Caco-2 (cell line): Measurements from ENCODE around the gene FGR. TPM values are rescaled to one million over a fixed set of nuclear protein-coding genes. Genes with fewer than 3 reads are reported as not detected.

Experiments used
- BruUV-seq: library from RNA; stranded (reverse); fragments of 400-500 nt; replicated peaks from 2 replicates; lab custom pipeline; 2021; lab: Mats Ljungman, UMichigan
- CTCF ChIA-PET: fragments of 300-600 bp; sonication (Branson Sonifier 250); formaldehyde crosslinking; loops from one replicate; lab custom pipeline; 2022; ENCODE audit warnings: antibody characterized with exemption; lab: Charles Lee
- POLR2A ChIA-PET: fragments of 300-600 bp; sonication (Branson Sonifier 250); formaldehyde crosslinking; loops from one replicate; lab custom pipeline; 2022; ENCODE audit warnings: antibody characterized with exemption; lab: Charles Lee
- DNase-seq, 2 experiments: peaks; one replicate each; pipeline versions ENCODE4 v3.0.0 to v3.0.0-alpha.2; 2020 to 2022
- H3K27me3 ChIP-seq: replicated peaks from 2 replicates; pipeline ENCODE4 v1.6.0; 2011; ENCODE audit warnings: low read length; ENCODE audit not compliant: control insufficient read depth, insufficient read depth
- H3K36me3 ChIP-seq: 2 replicates; pipeline ENCODE4 v1.5.1; 2011; ENCODE audit warnings: low read length; ENCODE audit not compliant: control insufficient read depth, insufficient read depth
- H3K4me1 ChIP-seq: fragments of 250-450 bp; sonication (Bioruptor Pico); 2 replicates; pipeline ENCODE4 v1.5.1; 2020; ENCODE audit warnings: mild to moderate bottlenecking
- H3K4me3 ChIP-seq: 2 replicates; pipeline ENCODE4 v1.5.1; 2011; ENCODE audit warnings: low read depth, mild to moderate bottlenecking, control low read depth, low read length
- H3K9me3 ChIP-seq: fragments of 250-450 bp; sonication (Bioruptor Pico); 2 replicates; pipeline ENCODE4 v1.5.1; 2020; ENCODE audit warnings: mild to moderate bottlenecking, moderate library complexity
- H3K27ac Mint-ChIP-seq: one replicate; pipeline ENCODE4 v1.8.0; 2022; ENCODE audit warnings: mixed read lengths; ENCODE audit not compliant: unreplicated experiment
- H3K27me3 Mint-ChIP-seq: one replicate; pipeline ENCODE4 v1.8.0; 2022; ENCODE audit warnings: mixed read lengths; ENCODE audit not compliant: insufficient read depth, unreplicated experiment
- H3K36me3 Mint-ChIP-seq: one replicate; pipeline ENCODE4 v1.8.0; 2022; ENCODE audit warnings: mild to moderate bottlenecking, mixed read lengths; ENCODE audit not compliant: insufficient read depth, unreplicated experiment
- H3K4me1 Mint-ChIP-seq: one replicate; pipeline ENCODE4 v1.8.0; 2022; ENCODE audit warnings: low read depth, mixed read lengths; ENCODE audit not compliant: unreplicated experiment
- H3K4me3 Mint-ChIP-seq: one replicate; pipeline ENCODE4 v1.8.0; 2022; ENCODE audit warnings: mild to moderate bottlenecking, moderate library complexity, mixed read lengths; ENCODE audit not compliant: unreplicated experiment
- H3K9me3 Mint-ChIP-seq: one replicate; pipeline ENCODE4 v1.8.0; 2022; ENCODE audit warnings: mixed read lengths; ENCODE audit not compliant: unreplicated experiment
- CTCF ChIP-seq, 2 experiments: fragments of 200-600 bp in 1 of 2; IDR thresholded peaks; 1 replicate in 1 of 2; 2 replicates in 1 of 2; pipeline versions ENCODE4 v1.5.1 to v1.8.0; 2011 to 2022; ENCODE audit warnings: antibody characterized with exemption in 1 of 2, control low read depth in 1 of 2, inconsistent platforms in 1 of 2, low read depth in 1 of 2, low read length in 1 of 2, mild to moderate bottlenecking in 1 of 2, moderate library complexity in 1 of 2; ENCODE audit not compliant: insufficient read depth in 1 of 2, severe bottlenecking in 1 of 2, unreplicated experiment in 1 of 2
- intact Hi-C: fragments of 100-400 bp; cut with micrococcal nuclease; formaldehyde crosslinking; loops from one replicate; pipeline ENCODE4 v1.10.0; 2022; ENCODE audit not compliant: unreplicated experiment
- total RNA-seq: library from RNA; stranded (reverse); gene quantifications from 2 replicates; pipeline ENCODE4 v1.2.3, GENCODE V29; 2022

Gene FGR
- total RNA-seq, 1 experiment from 2014 or later: not detected

DNA sequence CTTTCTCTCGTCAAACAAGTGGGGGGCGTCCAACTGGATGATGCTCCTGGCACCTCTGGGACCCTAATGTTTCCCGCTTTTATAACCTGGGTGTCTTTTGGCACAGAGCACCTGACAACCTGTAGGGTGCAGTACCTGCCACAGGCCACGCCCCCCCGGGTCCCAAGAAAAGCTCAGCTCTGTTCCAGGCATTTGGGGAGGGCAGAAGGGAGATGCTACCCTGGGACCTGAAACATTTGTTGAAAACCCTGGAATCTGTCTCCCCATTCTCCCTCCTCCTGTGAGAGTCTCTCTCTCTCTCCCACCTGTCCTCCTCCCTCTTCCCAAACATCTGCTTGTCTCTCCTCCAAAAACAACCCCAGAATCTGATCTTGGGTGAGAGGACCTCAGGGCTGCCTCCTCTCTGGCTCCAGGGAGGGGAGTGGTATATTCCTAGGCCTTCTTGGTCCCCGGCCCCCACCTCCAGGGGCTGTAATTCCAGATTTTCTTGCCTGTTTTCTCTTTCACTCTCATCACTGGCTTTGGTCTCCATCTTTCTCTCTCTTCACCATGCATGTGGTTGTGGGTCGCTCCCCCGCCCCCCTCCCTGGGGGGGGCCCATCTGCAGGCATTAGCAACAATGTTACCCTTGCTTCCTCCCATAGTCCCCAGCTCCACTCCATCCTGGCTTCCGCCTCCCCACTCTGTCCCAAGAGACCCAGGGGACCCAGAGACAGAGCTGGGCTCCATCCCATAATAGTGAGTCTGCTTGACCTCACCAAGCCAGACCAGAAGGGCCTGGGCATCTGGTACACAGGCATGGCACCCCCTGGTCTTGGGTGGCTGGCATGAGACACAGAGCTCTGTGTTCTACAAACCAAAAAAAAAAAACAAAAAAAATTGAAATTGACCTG is 35.1 kb downstream of the FGR start:
- no peaks in the 10 kb centered on the region for H3K27me3 ChIP-seq
- no peaks in the 10 kb centered on the region for H3K4me1 Mint-ChIP-seq
- no peak overlapping the region for H3K4me3 Mint-ChIP-seq
- DNase-seq: no peak
- H3K36me3 ChIP-seq: no peaks in the 10 kb centered on the region
- H3K4me1 ChIP-seq: peaks cover 5% of the 10 kb centered on the region; the same call in 1 of the 2 replicates
- CTCF ChIA-PET: interaction anchor here (0.6 to 3.6 kb wide), 6 partner anchors 25 to 149 kb away, joined by 3 to 22 read pairs (median 10); no protein-coding TSS in a partner anchor
- no peak overlapping the region for H3K4me3 ChIP-seq
- no peak for TF ChIP-seq CTCF (IDR thresholded peaks at IDR 0.05; ENCODE audit: insufficient read depth in 1 of 2, low read depth in 1 of 2, low read length in 1 of 2, severe bottlenecking in 1 of 2, unreplicated experiment in 1 of 2)
- H3K27me3 Mint-ChIP-seq: no peaks in the 10 kb centered on the region
- no TSS peak for BruUV-seq
- no peaks in the 10 kb centered on the region for H3K9me3 ChIP-seq
- POLR2A ChIA-PET: no interaction called here
- intact Hi-C loops: loop anchor here (10.0 kb wide), 1 partner anchor 105 kb away; the partner anchor contains the start of gene WASF2
- peaks cover 6% of the 10 kb centered on the region for H3K36me3 Mint-ChIP-seq
- no peaks in the 10 kb centered on the region for H3K9me3 Mint-ChIP-seq
- H3K27ac Mint-ChIP-seq: no peak overlapping the region

- Mint-ChIP-seq H3K9me3 (no peaks in the 10 kb centered on the region), H3K27ac (no peak overlapping the region), H3K36me3 (peaks cover 4% of the 10 kb centered on the region), H3K27me3 (no peaks in the 10 kb centered on the region), H3K4me1 (no peaks in the 10 kb centered on the region), H3K4me3 (no peak overlapping the region)
- H3K9me3 ChIP-seq: no peaks in the 10 kb centered on the region
- DNase-seq: no peak
- BruUV-seq: no TSS peak
- H3K27me3 ChIP-seq: no peaks in the 10 kb centered on the region
- intact Hi-C loops: no loop called here
- H3K4me3 ChIP-seq: no peak overlapping the region
- no peaks in the 10 kb centered on the region for H3K36me3 ChIP-seq
- H3K4me1 ChIP-seq: peaks cover 5% of the 10 kb centered on the region; the same call in 1 of the 2 replicates
- ChIA-PET POLR2A (no interaction called here), CTCF (interaction anchor here (1.0 to 3.6 kb wide), 5 partner anchors 24 to 148 kb away, joined by 3 to 22 read pairs (median 8); no protein-coding TSS in a partner anchor)
- TF ChIP-seq CTCF (IDR thresholded peaks at IDR 0.05; ENCODE audit: insufficient read depth in 1 of 2, low read depth in 1 of 2, low read length in 1 of 2, severe bottlenecking in 1 of 2, unreplicated experiment in 1 of 2): no peak
Observed at GRCh38 chr1:27598902-27599528, 36.0 kb downstream of the FGR start.

DNA sequence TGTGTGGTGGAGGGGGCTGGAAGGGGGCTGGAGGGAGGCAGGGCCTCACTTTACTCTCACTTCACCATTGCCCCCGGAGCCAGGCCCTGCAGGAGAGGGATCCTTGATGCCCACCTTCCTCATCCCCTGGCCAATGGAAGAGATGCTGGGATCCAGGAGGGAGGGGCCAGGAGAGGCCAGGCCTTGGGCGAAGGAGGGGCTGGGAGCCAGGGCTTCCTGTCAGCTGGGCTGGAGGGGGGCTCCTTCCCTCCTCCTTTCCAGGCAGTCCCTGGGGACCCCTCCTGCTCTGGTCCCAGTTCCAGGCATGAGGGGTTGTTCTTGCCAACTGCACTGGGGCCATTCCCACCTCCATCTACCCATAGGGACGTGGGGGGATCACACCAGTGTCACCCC is 36.7 kb downstream of the FGR start:
- no peaks in the 10 kb centered on the region for H3K36me3 Mint-ChIP-seq
- BruUV-seq: no TSS peak
- POLR2A ChIA-PET: no interaction called here
- no peaks in the 10 kb centered on the region for H3K4me1 Mint-ChIP-seq
- no peaks in the 10 kb centered on the region for H3K27me3 ChIP-seq
- no peak overlapping the region for H3K4me3 ChIP-seq
- peaks cover 5% of the 10 kb centered on the region; the same call in 1 of the 2 replicates for H3K4me1 ChIP-seq
- intact Hi-C loops: no loop called here
- no peak for TF ChIP-seq CTCF (IDR thresholded peaks at IDR 0.05; ENCODE audit: insufficient read depth in 1 of 2, low read depth in 1 of 2, low read length in 1 of 2, severe bottlenecking in 1 of 2, unreplicated experiment in 1 of 2)
- no peak overlapping the region for H3K27ac Mint-ChIP-seq
- H3K9me3 ChIP-seq: no peaks in the 10 kb centered on the region
- no peaks in the 10 kb centered on the region for H3K27me3 Mint-ChIP-seq
- no peaks in the 10 kb centered on the region for H3K9me3 Mint-ChIP-seq
- H3K36me3 ChIP-seq: no peaks in the 10 kb centered on the region
- H3K4me3 Mint-ChIP-seq: no peak overlapping the region
- CTCF ChIA-PET: no interaction called here
- DNase-seq: no peak
